Measurements from ENCODE around the gene MESP2. TPM values are rescaled to one million over a fixed set of nuclear protein-coding genes. Genes with fewer than 3 reads are reported as not detected.

The MESP2 gene
- total RNA-seq, 1 experiment from 2014 or later: 0.26 TPM

- ChIA-PET CTCF (no interaction called here), POLR2A (ENCODE audit: low non-redundant PET) (no interaction called here)
- intact Hi-C loops (cut with micrococcal nuclease; ENCODE audit: unreplicated experiment): no loop called here
- H3K9me3 ChIP-seq (ENCODE audit: low read depth, low read length, poor library complexity, severe bottlenecking): no peaks in the 10 kb centered on the region
- H3K4me1 ChIP-seq (ENCODE audit: insufficient read depth, low read length, poor library complexity, severe bottlenecking): no peaks in the 10 kb centered on the region
- no peak overlapping the region for H3K27ac ChIP-seq (ENCODE audit: low read depth, low read length, poor library complexity, severe bottlenecking)
- TF ChIP-seq EZH2 (IDR thresholded peaks at IDR 0.05; ENCODE audit: borderline replicate concordance, low read depth, low read length, poor library complexity, severe bottlenecking): no peak
- TF ChIP-seq CTCF (conservative IDR thresholded peaks at IDR 0.05; ENCODE audit: low read depth, low read length): no peak
- no peak overlapping the region for H3K4me3 ChIP-seq (ENCODE audit: low read depth, low read length, poor library complexity, severe bottlenecking)
- BruUV-seq (replicated peaks): no TSS peak
- DNase-seq (ENCODE audit: low spot score): no peak
- H3K27me3 ChIP-seq (replicated peaks; ENCODE audit: insufficient read depth, low read depth, low read length, poor library complexity): no peaks in the 10 kb centered on the region
- H3K36me3 ChIP-seq (ENCODE audit: insufficient read depth, low read length, poor library complexity, severe bottlenecking): no peaks in the 10 kb centered on the region
Observed at GRCh38 chr15:89806210-89806558, 30.1 kb downstream of the MESP2 start.

GRCh38 chr15:89806559-89807550 is 30.7 kb downstream of the MESP2 start:
- no peak overlapping the region for H3K27ac ChIP-seq (ENCODE audit: low read depth, low read length, poor library complexity, severe bottlenecking)
- H3K4me3 ChIP-seq (ENCODE audit: low read depth, low read length, poor library complexity, severe bottlenecking): no peak overlapping the region
- POLR2A ChIA-PET (ENCODE audit: low non-redundant PET): no interaction called here
- no peak for DNase-seq (ENCODE audit: low spot score)
- no peaks in the 10 kb centered on the region for H3K9me3 ChIP-seq (ENCODE audit: low read depth, low read length, poor library complexity, severe bottlenecking)
- no TSS peak for BruUV-seq (replicated peaks)
- no peaks in the 10 kb centered on the region for H3K4me1 ChIP-seq (ENCODE audit: insufficient read depth, low read length, poor library complexity, severe bottlenecking)
- no peaks in the 10 kb centered on the region for H3K36me3 ChIP-seq (ENCODE audit: insufficient read depth, low read length, poor library complexity, severe bottlenecking)
- TF ChIP-seq EZH2 (IDR thresholded peaks at IDR 0.05; ENCODE audit: borderline replicate concordance, low read depth, low read length, poor library complexity, severe bottlenecking) (no peak), CTCF (conservative IDR thresholded peaks at IDR 0.05; ENCODE audit: low read depth, low read length) (no peak)
- H3K27me3 ChIP-seq (replicated peaks; ENCODE audit: insufficient read depth, low read depth, low read length, poor library complexity): no peaks in the 10 kb centered on the region
- CTCF ChIA-PET: no interaction called here
- intact Hi-C loops (cut with micrococcal nuclease; ENCODE audit: unreplicated experiment): no loop called here

DNA sequence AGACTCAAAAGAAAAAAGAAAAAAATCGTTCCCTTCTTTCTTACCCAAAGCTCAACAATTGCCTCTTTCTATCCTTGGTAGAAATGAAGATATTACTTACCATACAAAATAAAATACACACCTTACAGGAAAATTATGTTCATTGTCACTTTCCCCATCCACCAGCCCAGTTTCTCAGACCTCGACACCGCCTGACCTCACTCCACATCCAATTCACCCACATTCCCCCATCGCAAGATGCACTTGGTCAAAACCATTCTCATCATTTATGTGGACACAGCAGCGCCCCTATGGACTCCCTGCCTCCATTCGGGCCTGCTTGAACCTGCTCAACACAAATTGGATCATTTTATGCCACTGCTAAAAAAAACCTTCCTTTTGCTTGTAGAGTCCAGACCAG is 31.6 kb downstream of the MESP2 start:
- no peaks in the 10 kb centered on the region for H3K4me1 ChIP-seq (ENCODE audit: insufficient read depth, low read length, poor library complexity, severe bottlenecking)
- intact Hi-C loops (cut with micrococcal nuclease; ENCODE audit: unreplicated experiment): no loop called here
- H3K4me3 ChIP-seq (ENCODE audit: low read depth, low read length, poor library complexity, severe bottlenecking): no peak overlapping the region
- no TSS peak for BruUV-seq (replicated peaks)
- no peak for DNase-seq (ENCODE audit: low spot score)
- H3K9me3 ChIP-seq (ENCODE audit: low read depth, low read length, poor library complexity, severe bottlenecking): no peaks in the 10 kb centered on the region
- H3K36me3 ChIP-seq (ENCODE audit: insufficient read depth, low read length, poor library complexity, severe bottlenecking): no peaks in the 10 kb centered on the region
- ChIA-PET CTCF (no interaction called here), POLR2A (ENCODE audit: low non-redundant PET) (no interaction called here)
- H3K27ac ChIP-seq (ENCODE audit: low read depth, low read length, poor library complexity, severe bottlenecking): no peak overlapping the region
- no peak for TF ChIP-seq EZH2 (IDR thresholded peaks at IDR 0.05; ENCODE audit: borderline replicate concordance, low read depth, low read length, poor library complexity, severe bottlenecking)
- no peak for TF ChIP-seq CTCF (conservative IDR thresholded peaks at IDR 0.05; ENCODE audit: low read depth, low read length)
- no peaks in the 10 kb centered on the region for H3K27me3 ChIP-seq (replicated peaks; ENCODE audit: insufficient read depth, low read depth, low read length, poor library complexity)

Measured in A673 (cell line).